Measurements from ENCODE around the gene S100A11.

GRCh38 chr1:151998611-151999362, 38.0 kb downstream of the S100A11 start:
- TF ChIP-seq CTCF (IDR thresholded peaks at IDR 0.05) (no peak), POLR2A (IDR thresholded peaks at IDR 0.05) (no peak)
